NCI-H2107 treated with DMSO at 0.1 percent for 48 hours (cell line): ENCODE results near the gene PTPRN2.
"Not testable (repeated sequence)": the region's sequence is repeated elsewhere in the genome, so short reads cannot be mapped to it uniquely, and the experiment has no call there.

Experiments used
- DNase-seq: peaks from one replicate; lab custom pipeline; 2025; ENCODE audit not compliant: unreplicated experiment; lab: John Stamatoyannopoulos, UW

The PTPRN2 gene

DNA sequence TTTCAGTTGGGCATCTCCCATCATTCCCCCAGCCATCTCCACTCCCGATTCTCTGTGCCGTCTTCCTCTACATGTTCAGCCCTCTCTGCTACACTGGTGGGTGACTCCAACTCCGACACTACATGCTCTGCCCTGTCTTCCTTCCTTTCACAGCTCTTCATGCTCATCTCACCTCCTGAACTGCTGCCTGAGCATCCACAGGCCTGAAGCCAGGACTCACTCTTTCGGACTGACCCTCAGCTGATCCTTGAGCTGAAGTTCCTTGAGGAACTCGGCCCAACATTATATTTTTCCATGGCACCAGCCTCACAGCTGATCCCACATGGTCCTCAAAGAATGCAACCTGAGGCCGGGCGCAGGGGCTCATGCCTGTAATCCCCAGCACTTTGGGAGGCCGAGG lies 538.4 kb downstream of the PTPRN2 start:
- DNase-seq, result no peak

DNA sequence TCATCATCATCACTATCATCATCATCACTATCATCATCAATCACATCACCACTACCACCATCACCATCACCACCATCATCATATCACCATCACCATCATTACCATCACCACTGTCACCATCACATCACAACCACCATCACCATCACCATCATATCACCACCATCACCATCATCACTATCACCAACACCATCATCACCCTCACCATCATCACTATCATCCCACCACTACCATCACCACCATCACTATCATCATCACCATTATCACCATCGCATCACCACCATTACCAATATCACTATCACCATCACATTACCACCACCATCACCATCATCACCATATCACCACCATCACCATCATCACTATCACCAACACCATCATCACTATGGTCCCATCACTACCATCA lies 539.1 kb downstream of the PTPRN2 start:
- DNase-seq, result no peak

DNA sequence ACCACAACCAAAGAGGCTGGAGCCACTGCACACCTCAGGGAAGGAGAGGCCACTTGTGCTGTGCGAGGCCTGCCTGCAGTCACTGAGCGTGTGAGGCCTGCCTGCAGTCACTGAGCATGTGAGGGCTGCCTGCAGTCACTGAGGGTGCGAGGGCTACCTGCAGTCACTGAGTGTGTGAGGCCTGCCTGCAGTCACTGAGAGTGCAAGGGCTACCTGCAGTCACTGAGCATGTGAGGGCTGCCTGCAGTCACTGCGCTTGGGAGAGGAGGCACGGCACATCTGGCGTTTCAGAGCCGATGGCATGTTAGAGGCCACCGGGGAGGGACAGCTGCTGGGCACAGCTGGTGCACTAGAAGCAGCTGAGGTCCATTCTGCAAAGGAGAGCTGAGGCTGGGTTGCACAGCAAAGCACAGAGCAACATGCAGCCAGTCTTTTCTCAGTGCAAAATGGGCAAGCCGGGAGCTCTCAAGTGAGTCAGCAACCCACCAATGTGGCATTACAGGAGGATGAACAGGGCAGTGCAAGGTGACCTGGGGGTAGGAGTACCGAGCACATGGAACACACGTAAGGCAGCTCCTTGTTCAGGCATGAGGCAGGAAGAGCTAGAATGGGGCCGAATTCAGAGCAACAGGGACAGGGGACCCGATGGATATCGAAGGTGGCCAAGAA lies 540.1 kb downstream of the PTPRN2 start:
- DNase-seq, result no peak

DNA sequence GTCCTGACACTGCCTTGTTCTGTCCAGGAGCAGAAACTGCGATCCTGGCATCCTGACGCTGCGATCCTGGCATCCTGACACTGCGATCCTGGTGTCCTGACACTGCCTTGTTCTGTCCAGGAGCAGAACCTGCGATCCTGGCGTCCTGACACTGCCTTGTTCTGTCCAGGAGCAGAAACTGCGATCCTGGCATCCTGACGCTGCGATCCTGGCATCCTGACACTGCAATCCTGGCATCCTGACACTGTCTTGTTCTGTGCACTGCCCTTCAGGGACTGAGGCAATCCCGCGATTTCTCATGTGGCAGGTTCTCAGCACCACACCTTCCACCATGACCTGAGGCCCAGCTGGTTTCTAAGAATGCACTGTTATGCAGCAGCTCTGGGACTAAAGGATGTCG lies 541.4 kb downstream of the PTPRN2 start:
- DNase-seq, result not testable (repeated sequence)

DNA sequence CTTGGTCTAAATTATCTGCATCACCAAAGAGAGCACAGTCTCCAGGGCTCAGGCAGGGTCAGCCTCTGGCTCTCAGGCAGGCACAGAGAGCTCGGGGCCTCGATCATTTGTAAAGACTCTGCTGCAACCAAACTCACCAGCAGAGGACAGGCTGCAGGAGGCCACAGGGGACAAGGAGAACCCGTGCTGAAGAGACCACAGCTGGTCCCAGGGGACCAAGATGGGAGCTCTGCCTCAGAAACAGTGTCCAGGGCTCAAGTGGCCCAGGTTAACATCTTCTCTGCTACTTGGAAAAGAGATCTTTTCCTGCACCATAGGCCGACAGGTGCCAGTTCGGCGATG lies 543.2 kb downstream of the PTPRN2 start:
- DNase-seq, result peak; percentile 26

DNA sequence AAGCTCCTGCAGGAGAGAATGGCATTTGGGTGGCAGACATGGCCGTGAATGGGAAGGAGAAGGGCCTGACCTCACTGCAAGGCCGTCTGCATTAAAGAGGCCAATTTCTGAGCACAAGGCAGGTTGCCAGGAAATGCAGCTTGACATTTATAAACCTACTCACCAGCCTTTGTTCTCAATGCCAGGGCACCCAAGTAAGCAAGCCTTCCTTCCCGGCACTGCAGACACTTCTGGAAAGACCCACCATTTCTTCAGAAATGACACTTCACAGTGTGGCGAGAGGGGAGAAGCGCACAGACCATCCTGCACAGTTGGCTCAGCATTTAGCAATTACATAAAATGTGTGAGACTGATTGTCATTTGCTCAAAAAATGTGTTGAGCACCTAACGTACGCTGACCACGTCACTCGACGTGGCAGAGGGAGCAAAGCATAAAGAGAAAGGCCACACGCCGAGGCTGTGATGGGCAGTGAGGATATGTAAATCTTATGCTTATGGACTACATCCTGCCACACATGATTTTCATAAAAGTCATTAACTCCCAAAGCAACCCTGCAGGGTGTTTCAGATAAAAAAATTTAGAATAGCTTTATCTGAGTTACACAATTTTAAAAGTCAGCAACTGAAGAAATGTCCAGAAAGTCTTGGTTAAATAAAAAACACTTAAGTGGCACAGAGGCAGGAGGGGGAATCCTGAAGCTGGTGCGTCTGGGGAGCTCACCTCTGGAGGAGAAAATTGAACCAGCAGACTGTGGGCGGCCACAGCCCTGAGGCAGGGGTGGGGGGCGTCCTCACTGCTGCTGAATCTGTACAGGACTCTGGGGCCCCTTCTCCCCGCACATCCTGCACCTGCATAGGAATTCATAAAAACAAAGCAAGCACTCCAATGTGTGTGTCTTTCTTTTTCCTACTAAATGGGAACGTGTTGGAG lies 543.8 kb downstream of the PTPRN2 start:
- no peak for DNase-seq

DNA sequence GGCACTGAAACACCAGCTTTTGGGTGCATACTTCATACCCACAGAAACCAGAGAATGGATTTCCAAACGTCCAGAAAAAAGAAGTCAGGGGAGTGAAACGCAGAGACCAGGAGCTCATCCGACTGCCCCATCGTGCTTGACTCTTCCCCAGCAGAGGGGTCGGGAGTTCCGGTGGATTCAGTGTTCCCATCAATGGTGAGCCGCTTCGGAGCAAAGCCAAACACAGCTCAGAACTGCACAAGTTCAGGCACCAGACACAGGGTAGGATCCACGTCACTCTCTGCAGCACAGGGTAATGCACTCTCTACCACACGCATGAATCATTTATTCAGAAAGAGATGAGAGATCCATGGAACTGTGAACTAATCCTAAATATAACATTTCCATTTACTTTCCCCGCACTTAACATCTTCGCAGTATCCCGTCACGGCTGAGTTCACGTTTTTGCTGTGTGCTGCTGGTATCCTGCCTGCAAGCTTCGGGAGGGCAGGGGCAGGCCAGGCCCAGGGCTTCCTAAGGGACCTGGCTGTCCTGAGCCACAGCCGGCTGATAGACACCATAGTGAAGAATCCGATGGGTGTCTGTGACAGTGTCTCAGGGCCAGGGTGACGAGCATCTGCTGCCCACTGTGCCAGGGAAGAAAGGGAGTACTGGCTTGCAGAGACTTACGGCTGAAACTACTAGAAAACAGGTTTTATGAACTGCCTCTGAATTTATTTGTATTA lies 545.3 kb downstream of the PTPRN2 start:
- DNase-seq, result no peak

DNA sequence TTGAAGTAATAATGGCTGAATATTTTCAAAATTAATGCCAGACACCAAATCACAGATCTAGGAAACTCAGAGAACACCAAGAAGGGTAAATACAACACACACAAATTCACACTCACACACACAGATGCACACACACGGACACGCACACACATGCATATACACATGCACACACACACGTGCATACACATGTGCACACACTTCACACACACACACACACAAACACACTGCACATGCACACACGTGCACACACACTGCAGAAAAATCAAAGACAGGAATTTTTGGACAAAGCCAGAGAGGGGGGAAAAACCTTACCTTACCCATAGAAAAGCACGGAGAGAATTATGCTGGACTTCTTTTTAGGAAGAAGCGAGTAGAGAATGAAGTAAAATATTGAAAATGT lies 547.4 kb downstream of the PTPRN2 start:
- DNase-seq, result no peak

DNA sequence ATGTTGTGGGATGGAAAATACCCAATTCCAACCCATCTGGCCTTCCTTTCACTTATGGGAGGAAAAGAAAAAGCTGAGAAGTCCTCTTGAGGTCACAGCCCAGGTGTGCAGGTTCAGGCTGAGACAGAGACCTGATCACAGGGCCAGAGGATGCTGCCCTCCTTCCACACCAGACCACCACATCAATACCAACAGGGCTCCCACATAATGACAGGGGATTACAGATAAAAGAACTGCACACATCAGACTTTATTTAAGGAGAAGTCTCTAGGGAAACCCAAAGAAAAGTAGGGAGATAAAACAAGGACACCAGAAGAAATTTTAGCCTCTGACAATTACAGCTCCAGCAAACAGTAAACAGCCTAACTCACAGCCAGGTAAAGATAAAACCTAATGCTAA lies 548.4 kb downstream of the PTPRN2 start:
- DNase-seq, result no peak

DNA sequence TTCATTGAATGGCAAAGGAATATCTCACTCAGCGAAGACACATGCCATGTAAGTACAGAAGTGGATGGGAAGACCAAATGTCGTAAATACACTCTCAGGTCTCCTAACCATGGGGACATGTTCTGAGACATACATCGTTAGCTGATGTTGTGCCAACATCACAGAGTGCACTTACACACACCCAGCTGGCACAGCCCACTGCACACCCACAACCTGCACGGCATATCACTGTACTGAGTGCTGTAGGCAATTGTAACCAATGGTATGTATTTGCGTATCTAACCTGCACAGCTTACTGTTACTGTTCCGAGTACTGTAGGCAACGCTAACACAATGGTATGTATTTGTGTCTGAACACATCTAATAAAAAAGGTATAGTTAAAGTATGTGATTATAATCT lies 550.4 kb downstream of the PTPRN2 start:
- no peak for DNase-seq

DNA sequence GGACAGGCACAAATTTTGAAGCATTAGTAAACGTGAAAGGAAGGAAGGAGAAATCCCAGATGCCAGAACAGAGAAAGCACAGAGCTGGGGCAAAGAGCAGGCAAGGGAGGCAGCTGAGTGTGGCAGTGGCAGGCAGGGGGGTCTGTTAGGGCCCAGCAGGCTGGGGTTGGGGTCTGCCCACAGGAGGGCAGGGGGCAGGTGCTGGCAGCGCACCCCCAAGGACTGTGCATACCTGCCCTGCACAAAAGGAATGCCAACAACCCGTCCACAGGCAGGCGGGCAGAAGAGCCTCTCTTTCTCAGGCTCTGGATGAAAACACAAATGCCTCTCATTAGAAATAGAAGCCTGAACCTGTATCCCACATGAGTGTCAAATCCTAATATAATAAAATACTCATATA lies 552.3 kb downstream of the PTPRN2 start:
- no peak for DNase-seq

DNA sequence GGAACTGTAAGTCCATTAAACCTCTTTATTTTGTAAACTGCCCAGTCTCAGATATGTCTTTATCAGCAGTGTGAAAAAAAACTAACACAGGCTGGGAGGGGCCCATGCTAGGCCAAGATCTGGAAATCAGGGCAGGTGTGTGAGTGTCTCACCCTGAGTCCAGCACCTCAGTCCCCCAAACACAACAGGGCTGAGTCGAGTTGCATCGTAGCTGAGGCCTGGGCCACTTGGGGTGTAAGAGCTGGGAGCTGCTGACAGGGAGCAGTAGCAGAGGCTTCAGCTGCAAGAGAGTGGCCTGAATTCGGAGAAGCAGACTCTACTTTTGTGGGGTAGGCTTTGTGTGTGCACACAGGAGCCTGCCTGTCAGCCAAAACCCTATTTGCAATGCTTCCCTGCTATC lies 553.1 kb downstream of the PTPRN2 start:
- no peak for DNase-seq

DNA sequence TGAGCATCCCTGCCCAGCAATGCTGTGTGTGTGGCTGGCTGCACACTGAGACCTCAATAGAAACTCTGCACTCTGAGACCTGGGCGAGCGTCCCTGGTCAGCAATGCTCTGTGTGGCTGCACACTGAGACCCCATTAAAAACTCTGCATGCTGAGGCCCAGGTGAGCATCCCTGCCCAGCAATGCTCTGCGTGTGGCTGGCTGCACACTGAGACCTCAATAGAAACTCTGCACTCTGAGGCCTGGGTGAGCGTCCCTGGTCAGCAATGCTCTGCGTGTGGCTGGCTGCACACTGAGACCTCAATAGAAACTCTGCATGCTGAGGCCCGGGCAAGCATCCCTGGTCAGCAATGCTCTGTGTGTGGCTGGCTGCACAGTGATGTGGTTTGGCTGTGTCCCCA lies 553.7 kb downstream of the PTPRN2 start:
- not testable (repeated sequence) for DNase-seq

DNA sequence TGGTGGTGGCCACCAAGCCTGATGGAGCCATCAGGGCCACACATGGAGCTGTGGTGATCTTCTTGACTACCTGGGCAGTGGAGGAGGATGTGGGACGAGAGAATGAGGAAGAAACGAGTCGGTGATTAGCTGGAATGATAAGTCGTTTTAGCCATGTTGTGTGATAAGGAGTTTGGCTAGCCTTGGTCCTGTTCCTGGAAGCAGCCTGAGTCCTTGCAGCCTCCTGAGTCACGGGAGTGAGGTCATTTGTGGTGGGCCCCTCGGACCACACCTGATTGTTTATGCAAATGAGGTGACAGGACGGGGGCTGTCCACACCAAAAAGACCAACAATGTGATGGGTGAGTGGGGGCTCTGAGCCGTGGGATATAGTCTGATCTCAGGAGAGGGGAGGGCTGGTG lies 554.4 kb downstream of the PTPRN2 start:
- DNase-seq, result no peak

DNA sequence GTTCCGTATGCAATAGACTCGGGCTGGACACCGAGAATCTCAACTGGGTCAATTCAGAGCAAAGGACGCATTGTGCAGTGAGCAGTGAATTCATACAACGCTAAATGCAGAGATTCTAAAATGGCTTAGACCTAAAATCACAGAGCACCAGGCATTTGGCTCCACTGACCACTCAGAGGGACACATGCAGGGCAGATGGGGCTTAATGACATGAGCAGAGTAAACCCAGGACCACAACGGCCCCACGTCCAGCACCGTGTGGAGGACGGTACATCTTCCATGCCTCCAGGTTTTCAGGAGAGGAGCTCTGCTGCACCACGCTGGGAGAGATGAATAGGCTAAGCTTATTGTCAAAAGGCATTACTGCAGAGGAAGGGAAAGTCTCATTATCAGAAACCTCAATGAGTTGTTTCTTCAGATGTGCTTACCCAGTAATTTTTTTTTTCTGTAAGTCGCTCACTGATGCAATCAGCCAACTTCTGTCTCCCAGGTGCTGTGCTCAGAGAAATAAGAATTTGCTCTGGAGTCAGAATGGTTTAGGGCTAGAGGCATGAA lies 555.0 kb downstream of the PTPRN2 start:
- DNase-seq, result no peak

DNA sequence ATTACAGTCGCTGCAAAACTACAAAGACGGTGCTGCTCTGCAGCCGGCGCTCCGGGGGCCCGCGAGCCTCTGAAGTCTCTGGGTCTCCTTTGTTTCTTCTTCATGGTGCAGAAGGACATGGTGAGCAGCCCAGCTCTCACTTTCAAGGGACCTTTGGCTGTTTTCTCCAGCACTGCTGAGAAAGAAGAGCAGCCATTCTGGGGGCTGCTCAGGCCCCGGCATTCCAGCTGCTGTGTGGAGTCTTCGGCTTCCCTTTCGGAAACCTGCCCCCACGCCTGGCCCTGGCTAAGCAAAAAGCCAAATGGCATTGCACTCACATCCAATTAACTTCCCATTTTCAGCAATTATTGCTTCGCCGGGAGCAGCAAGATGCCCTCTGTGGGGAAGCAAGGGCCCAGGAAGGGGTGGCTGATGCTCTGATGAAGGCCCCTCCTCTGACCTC lies 555.7 kb downstream of the PTPRN2 start:
- DNase-seq, result no peak

DNA sequence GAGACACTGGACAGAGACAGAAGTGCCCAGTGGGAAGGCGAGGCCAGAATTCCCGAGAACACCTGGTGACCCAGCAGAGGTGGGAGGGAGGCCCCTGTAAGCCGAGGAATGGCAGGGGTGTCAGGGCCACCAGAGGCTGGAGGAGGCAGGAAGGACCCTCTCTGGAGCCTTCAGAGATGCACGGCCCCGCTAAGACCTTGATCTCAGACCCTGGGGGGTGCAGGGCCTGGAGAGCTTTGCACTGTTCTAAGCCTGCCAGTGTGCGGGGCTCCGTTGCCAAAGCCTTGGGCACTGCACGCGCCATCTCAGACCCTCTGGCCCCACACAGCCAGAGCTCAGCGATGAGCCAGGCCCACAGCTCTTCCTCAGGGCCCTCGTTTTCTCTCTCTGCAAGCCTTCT lies 557.1 kb downstream of the PTPRN2 start:
- DNase-seq, result no peak

DNA sequence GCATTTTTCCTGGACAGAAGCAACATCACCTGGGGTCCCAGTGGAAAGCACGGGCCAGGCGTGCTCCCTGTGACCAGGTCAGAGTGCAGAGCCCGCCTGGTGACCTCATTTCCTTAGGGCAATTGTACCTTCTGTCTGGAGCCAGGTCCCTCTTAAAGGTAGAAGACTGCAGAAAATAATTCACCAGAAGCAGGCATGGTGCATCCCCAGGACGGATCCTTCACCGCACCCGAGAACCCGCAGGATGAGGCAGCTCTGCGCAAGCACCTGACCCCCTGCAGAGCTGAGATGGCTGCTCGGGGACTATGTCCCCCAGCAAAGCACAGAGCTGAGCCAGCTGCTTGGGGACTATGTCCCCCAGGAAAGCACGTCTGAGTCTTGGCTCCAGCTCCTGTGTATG lies 557.6 kb downstream of the PTPRN2 start:
- no peak for DNase-seq

DNA sequence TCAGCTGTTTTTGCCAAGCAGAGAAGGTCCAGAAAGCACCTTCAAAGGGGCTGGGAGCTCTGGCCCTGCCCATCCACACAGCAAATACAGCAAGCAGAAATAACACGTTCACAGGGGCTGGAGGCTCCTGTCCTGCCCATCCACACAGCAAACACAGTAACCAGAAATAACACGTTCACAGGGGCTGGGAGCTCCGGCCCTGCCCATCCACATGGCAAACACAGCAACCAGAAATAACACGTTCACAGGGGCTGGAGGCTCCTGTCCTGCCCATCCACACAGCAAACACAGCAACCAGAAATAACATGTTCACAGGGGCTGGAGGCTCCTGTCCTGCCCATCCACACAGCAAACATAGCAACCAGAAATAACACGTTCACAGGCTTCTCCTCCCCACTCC lies 558.1 kb downstream of the PTPRN2 start:
- no peak for DNase-seq

DNA sequence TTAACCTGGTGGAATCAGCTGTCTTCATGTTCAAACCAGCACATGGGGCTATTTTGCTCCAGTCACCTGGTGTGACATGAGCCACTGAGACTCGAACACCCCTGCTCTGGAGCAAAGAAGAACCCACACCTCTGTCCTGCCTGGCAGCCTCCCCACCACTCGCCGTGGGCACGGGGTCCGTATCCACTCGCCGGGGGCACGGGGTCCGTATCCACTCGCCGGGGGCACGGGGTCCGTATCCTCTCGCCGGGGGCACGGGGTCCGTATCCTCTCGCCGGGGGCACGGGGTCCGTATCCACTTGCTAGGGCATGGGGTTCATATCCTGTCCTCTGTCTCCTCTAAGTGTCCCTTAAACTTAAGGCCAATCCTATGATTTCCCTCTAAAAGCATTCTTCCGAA lies 558.7 kb downstream of the PTPRN2 start:
- DNase-seq, result no peak

DNA sequence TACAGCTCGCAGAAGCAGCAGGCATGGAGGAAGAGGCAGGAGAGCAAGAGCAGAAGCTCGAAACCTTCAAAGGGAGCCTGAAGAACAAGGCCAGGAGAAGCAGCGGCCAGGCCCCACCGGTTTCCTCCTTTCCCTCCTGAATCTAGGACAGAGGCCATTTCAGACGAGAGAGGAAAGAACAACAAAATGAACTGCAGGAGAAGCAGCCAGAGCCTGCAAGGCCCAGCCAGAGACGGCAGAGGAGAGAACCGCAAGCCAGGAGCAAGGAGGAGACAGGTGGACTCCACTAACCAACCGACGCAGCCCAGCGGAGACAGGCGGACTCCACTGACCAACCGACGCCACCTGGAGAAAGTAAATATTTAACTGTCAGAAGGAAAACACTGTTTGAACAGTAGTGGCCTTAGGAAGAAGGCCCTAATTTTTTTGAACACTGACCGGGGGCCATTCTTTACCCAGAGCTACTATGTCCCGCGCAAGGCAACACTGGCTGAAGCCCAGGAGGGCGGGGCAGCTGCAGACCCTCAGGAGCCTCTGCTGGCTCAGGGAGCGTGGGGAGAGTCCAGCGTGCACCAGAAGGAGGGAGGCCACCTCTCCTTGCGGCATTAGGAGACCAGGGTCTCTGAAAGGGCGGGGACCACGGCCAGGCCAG lies 559.2 kb downstream of the PTPRN2 start:
- DNase-seq, result no peak
